ENCODE data around the gene SLC39A6. TPM values are rescaled to one million over a fixed set of nuclear protein-coding genes. Genes with fewer than 3 reads are reported as not detected.

SLC39A6 gene
- total RNA-seq, 2 experiments from 2014 or later = 20.6 to 20.8 TPM

DNA sequence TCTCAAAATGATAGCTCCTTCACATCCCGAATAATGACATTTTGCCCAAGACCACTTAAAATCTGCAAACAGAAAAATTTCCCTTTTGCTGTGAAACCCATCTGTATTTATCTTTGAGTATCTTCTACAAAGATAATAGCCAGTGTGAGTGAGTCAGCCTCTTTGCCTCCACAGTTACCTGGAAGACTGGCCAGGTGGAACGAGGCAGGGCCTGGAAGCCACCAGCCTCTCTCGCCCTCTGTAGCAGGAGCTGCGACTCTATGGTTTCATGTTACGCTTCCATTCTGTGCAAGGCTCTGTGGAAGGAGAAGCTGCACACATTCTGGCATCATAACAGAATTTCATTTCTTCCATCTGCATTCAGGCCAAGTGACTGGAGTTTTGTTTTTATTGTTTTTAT is 10.1 kb upstream of the SLC39A6 start:
- no peak for ATAC-seq
- intact Hi-C loops (cut with micrococcal nuclease) = no loop called here
- H3K27ac Mint-ChIP-seq = no peak overlapping the region

DNA sequence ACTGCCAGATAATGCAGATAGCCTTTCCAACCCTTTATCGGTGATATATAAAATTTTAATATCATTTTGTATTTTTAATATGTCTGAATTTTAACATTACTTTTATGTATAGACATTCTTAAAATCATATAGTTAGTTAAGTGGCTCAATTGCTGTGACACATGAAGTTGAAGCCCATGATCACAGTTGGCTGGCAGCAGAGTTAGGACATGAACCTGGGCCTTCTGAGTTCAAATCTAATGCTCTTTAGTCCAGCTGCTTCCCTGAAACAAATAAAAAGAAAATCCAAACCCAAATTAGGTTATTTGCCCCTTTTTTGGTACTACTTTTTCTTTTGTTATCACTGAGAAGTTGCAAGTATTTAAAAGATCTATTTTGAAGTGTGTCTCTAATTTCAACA is 6.1 kb upstream of the SLC39A6 start:
- Mint-ChIP-seq H3K9me3 (no peaks in the 10 kb centered on the region), H3K36me3 (ENCODE audit: low read depth) (peaks cover 39% of the 10 kb centered on the region), H3K27me3 (no peaks in the 10 kb centered on the region), H3K27ac (no peak overlapping the region), H3K4me1 (ENCODE audit: low read depth) (peaks cover 38% of the 10 kb centered on the region), H3K4me3 (no peak overlapping the region)
- TF ChIP-seq, protein P1, sequence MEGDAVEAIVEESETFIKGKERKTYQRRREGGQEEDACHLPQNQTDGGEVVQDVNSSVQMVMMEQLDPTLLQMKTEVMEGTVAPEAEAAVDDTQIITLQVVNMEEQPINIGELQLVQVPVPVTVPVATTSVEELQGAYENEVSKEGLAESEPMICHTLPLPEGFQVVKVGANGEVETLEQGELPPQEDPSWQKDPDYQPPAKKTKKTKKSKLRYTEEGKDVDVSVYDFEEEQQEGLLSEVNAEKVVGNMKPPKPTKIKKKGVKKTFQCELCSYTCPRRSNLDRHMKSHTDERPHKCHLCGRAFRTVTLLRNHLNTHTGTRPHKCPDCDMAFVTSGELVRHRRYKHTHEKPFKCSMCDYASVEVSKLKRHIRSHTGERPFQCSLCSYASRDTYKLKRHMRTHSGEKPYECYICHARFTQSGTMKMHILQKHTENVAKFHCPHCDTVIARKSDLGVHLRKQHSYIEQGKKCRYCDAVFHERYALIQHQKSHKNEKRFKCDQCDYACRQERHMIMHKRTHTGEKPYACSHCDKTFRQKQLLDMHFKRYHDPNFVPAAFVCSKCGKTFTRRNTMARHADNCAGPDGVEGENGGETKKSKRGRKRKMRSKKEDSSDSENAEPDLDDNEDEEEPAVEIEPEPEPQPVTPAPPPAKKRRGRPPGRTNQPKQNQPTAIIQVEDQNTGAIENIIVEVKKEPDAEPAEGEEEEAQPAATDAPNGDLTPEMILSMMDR (IDR thresholded peaks at IDR 0.05) = no peak
- CTCF ChIA-PET = no interaction called here
- ATAC-seq (no peak), DNase-seq (no peak)
- POLR2A ChIA-PET = no interaction called here
- intact Hi-C loops (cut with micrococcal nuclease) = no loop called here

More for the DNA sequence above, 10.1 kb upstream of the SLC39A6 start:
- TF ChIP-seq, protein P1 (IDR thresholded peaks at IDR 0.05) = no peak
- Mint-ChIP-seq H3K27me3 (no peaks in the 10 kb centered on the region), H3K4me1 (ENCODE audit: low read depth) (peaks cover 17% of the 10 kb centered on the region), H3K36me3 (ENCODE audit: low read depth) (peaks cover 44% of the 10 kb centered on the region), H3K4me3 (no peak overlapping the region), H3K9me3 (no peaks in the 10 kb centered on the region)
- ChIA-PET CTCF (interaction anchor here (0.8 to 1.6 kb wide), 2 partner anchors 9 to 21 kb away, joined by 3 read pairs; no protein-coding TSS in a partner anchor), POLR2A (interaction anchor here (1.0 to 3.3 kb wide), 2 partner anchors 9 to 18 kb away, joined by 3 to 21 read pairs; partner anchors contain the start of genes ELP2 and SLC39A6)
- no peak for DNase-seq

DNA sequence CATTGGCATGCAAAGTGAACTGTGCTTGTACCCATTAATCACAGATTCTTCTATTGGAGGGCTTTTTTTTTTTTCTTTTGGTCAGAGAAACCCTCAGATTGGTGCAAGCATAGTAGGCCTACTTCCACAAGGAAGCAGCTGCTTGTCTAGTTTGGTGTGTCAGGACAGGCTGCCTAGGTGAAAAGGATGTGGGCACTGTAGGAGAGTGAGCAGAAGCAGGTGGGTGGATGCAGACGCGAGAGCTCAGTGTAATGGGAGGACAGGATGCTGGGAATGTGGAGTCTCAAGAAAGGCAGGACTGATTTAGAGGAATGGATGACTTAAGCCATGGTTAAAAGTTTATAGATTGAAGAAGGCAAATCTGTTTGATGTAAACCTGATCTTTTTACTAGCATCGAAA is 3.6 kb upstream of the SLC39A6 start:
- Mint-ChIP-seq H3K27me3 (no peaks in the 10 kb centered on the region), H3K36me3 (ENCODE audit: low read depth) (peaks cover 28% of the 10 kb centered on the region), H3K27ac (peak overlapping the region; percentile 40), H3K9me3 (no peaks in the 10 kb centered on the region), H3K4me1 (ENCODE audit: low read depth) (peaks cover 43% of the 10 kb centered on the region), H3K4me3 (peak overlapping the region; percentile 49)
- intact Hi-C loops (cut with micrococcal nuclease) = no loop called here
- CTCF ChIA-PET = no interaction called here
- DNase-seq (no peak), ATAC-seq (no peak)
- TF ChIP-seq, protein P1 (IDR thresholded peaks at IDR 0.05) = no peak
- POLR2A ChIA-PET = interaction anchor here (1.1 kb wide), 1 partner anchor 17 kb away, joined by 5 read pairs; no protein-coding TSS in a partner anchor

DNA sequence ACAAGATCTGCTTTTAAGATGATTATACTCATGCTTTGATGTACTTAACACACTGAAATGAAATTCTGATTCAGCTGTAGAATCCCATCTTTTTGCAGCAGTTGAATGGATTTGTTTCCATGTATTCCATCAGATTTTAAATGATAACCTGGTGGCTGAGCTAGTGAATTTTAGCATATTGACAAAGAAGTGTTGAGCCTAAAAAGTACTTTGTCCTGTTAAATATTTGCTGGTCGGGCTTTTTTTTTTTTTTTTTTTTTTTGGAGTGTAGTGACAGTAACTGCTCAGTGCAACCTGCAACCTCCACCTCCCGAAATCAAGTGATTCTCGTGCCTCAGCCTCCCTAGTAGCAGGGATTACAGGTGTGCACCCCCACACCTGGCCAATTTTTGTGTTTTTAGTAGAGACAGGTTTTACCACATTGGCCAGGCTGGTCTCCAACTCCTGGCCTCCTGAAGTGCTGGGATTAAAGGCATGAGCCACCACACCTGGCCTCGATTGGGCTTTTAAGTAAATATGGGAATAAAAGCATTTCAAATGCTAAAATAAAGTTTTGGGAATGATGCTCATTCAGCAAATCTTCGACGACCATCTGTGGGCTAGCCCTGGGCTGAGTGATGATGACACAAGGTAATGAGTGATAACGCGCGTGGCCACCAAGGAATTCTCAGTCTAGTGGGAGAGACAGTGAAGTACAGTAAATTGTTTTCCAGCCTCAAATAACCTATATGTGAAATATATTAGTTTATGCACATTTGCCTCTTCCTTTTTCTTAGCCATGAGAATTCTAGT is 2.7 kb upstream of the SLC39A6 start:
- H3K9me3 Mint-ChIP-seq = no peaks in the 10 kb centered on the region
- ATAC-seq (no peak), DNase-seq (no peak)
- TF ChIP-seq, protein P1 (IDR thresholded peaks at IDR 0.05) = no peak
- H3K27ac Mint-ChIP-seq = no peak overlapping the region
- H3K4me1 Mint-ChIP-seq (ENCODE audit: low read depth) = peaks cover 45% of the 10 kb centered on the region
- H3K36me3 Mint-ChIP-seq (ENCODE audit: low read depth) = peaks cover 22% of the 10 kb centered on the region
- peak overlapping the region; percentile 93 for H3K4me3 Mint-ChIP-seq
- intact Hi-C loops (cut with micrococcal nuclease) = no loop called here
- no peaks in the 10 kb centered on the region for H3K27me3 Mint-ChIP-seq
- ChIA-PET POLR2A (interaction anchor here (0.6 to 3.2 kb wide), 3 partner anchors 8 to 39 kb away, joined by 3 to 21 read pairs (median 3); no protein-coding TSS in a partner anchor), CTCF (interaction anchor here (1.1 kb wide), 1 partner anchor 36 kb away, joined by 3 read pairs; no protein-coding TSS in a partner anchor)

All from activated CD8-positive, alpha-beta T cell treated with anti-CD3 and anti-CD28 coated beads for 36 hours (primary cell).